CD1c-positive myeloid dendritic cell (primary cell): ENCODE results near the gene WDR41.

Experiments
- DNase-seq: peaks from one replicate; pipeline ENCODE4 v3.0.0-alpha.2; 2016; ENCODE audit errors: extremely low spot score

WDR41 gene

DNA sequence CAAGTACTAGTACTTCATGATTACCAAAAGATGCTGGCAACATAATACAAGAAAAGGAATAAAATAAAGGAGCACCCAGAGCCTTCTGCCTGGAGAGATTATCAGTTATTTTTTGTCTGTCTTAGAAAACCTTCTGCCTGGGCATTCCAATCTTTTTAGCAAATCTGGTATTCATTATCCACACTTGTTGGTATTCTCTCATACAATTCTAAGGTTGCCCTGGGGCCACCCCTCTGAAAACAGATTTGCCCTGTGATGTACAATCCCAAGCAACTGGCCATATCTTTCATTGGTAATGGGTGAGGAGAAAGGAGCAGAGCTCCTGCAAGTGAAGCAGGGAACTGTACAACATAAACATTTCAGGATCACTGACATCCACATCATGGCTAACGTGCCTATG is 47.8 kb downstream of the WDR41 start:
- no peak for DNase-seq

DNA sequence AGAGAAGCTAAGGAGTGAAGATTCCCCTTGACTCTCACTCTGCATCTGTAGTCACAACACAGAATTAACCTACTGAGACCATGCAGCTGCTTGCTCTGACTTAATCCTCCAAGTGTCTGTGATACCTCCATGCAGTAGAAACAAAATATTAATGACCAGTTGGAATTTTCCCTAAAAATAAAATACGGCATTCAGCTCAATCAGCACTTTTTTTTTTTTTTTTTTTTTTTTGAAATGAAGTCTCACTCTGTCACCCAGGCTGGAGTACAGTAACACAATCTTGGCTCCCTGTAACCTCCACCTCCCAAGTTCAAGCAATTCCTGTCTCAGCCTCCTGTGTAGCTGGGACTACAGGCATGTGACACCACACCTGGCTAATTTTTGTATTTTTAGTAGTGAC is 48.4 kb downstream of the WDR41 start:
- DNase-seq, result no peak

DNA sequence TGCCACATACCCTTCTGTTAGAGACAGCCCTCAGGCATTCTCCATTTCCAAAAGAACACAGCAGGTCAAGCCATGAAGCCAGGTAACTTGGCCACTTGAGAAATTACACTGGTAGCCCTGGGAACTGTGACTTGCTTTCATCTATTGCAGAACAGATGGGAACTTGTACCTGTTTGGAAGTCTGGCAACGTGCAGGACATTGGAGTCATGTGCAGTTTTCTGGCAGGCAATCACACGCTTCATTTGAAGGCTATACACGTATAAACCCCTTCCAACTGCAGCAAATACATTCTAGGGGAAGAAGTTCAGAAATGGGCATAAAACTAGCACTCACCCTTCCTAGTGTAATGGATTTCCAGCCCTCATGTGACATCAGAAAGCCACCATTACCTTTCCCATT is 54.0 kb downstream of the WDR41 start:
- no peak for DNase-seq

DNA sequence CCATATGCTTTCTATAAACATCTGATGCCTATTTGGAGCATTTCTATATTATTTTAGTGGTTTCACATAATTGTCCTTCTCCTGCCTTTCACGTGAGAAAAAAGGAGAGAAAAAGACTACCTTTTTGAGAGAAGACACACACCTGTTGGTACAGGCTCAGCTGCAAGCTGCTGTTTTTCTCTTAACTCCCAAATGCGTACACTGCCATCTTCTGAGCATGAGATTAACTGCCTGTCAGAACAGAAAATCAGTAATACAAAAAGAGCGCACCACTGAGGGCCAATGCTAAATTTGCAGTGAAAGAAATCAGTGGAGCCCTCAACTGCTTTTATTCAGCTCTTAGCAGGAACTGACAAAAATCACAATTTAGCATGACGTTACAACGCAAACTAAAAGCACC is 54.9 kb downstream of the WDR41 start:
- DNase-seq, result no peak

DNA sequence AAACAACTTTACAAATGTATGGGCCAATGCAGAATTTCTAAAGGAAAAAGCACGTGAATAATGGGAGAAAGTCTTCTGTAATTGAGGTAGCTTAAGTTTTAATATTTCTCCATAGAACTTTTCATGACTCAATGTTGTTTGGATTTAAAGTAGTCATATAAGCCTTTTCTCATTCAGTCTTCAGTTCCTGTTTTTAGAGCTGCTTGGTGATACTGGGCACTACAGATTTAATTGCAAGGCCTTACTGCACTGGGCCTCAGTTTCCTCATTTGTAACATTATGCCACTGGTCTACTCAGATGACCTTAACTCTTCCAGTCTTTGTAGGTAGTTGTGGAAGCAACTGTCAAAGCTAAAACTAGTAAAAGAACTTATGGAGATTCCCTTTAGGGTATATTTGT is 60.4 kb downstream of the WDR41 start:
- no peak for DNase-seq

DNA sequence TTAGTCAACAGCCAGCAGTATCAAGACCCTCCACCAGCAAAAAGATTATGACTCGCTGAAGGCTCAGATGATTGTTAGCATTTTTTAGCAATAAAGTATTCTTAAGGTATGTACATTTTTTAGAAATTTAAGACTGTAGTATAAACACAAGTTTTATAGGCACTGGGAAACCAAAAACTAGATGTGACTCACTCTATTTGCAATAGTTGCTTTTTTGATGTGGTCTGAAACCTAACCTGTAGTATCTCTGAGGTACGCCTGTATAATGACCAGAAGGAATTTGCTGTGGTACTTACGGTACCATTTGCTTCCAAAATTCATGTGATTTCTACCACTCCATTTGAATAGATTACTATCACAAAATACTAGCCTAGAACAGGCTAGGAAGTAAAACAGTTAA is 60.8 kb downstream of the WDR41 start:
- no peak for DNase-seq

DNA sequence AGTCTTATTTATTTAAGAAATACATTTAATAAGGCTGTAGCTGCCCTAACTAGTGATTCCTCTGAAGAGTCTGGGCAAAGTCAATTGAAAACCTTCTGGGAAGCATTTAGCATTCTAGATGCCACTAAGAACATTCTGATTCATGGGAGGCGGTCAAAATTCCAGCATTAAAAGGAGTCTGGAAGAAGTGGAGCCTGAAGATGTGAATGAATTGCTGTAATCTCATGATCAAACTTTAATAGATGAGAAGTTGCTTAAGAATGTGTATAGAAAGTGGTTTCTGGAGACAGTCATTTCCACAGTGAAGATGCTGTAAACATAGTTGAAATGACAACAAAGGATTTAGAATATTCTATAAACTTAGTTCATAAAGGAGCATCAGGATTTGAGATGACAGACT is 61.4 kb downstream of the WDR41 start:
- no peak for DNase-seq

DNA sequence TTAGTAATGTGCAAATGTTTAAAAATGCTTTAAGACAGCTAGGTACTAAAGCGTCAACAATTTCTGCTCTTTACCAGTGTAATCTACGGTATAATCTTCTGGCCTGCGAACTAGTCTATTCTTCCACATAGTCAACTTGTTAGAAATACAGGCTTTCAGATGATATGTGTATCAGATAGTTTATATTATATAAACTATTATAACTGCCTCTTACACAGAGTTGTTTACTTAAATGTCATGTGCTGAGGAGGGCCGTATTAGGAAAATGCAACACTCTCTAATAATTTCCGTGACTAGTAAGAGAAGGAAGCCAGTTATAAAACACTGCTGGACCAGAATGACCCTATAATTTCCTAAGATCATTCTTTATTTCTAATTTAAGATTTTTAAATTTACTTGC is 63.6 kb downstream of the WDR41 start:
- DNase-seq, result no peak

DNA sequence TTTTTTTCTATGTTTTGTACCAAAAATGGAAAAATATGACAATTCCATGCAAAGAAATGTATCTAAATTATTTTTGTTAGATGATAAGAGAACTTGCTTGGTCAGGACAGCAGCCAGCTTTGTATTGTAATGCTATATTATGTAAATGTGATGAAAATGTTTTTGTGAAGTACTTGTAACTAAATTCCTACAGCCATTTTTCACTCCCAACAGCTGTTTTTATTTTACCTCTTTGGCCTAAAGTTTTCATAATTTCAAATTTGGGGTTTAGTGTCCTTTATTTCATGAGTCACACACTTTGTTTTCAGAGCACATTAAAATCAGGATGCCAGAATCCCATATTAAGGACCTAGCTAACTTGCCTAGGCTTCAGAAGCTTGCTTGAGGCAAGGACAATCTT is 64.1 kb downstream of the WDR41 start:
- DNase-seq, result no peak

DNA sequence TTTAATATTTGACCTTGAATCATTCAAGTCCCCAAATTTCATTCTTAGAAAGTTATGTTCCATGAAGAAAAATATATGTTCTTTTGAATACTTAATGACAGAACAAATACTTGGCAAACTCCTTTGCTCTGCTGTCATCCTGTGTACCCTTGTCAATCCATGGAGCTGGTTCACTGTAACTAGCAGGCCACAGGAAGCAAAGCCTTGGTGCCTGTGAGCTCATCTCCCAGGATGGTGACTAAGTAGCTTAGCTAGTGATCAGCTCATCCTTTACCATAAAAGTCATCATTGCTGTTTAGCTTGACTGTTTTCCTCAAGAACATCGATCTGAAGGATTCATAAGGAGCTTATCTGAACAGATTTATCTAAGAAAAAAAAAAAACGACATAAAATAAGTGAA is 65.4 kb downstream of the WDR41 start:
- no peak for DNase-seq

DNA sequence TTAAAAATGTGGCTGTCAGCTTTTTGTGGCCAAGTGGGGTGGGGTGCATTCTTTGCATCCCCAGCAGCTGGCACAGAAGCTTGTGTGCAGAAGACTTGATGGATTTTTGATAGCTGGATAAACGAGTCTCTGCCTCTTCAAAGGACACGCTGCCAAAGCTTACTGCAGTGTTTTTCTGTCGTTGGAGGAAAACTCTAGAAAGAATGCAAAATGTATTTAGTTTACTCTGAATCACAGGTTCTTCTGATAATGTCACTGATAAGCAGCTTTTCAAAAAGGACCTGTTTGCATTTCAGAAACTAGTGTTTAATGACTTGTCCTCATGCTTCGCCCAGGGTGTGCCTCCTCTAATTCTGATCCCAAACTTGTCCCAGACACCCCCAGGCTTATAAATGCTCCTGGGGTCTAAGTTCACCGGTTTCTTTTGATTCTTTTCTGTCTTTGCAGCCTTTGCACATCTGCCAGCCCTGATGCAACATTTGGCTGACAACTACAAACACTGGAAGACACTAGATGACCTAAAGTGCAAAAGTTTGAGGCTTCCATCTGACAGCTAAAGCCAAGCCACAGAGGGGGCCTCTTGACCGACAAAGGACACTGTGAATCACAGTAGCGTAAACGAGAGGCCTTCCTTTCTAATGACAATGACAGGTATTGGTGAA is 66.0 kb downstream of the WDR41 start:
- no peak for DNase-seq

DNA sequence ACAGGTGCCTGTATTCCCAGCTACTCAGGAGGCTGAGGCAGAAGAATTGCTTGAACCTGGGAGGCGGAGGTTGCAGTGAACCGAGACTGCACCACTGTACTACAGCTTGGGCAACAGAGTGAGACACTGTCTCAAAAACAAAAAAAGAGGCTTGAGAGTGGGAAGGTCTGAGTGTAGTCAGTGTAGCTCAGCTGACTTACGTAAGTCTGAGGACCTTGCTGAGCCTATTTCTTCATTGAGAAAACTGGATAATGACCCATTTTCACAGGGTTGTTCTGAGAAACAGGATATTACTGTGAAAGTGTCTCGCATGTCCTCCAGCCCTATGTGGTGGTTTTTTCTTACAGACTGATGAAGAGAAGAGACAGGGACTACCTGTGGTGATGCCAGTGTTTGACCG is 66.7 kb downstream of the WDR41 start:
- no peak for DNase-seq

DNA sequence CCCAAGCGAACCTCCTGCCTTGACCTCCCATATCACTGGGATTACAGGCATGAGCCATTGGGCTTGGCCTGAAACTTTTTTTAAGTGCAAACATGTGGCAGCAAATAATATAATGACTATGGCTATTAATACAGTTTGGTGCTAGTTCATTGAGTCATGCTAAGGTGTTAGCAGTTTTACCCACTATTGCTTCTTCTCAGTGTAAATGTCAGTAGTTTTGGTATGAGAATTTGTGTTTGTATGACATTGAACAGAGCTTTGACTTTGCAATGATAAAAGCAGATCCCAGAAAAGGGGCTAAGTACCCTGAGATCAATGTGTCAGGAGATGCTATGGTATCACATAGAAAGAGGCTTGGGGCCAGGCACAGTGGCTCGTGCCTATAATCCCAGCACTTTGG is 67.2 kb downstream of the WDR41 start:
- no peak for DNase-seq

DNA sequence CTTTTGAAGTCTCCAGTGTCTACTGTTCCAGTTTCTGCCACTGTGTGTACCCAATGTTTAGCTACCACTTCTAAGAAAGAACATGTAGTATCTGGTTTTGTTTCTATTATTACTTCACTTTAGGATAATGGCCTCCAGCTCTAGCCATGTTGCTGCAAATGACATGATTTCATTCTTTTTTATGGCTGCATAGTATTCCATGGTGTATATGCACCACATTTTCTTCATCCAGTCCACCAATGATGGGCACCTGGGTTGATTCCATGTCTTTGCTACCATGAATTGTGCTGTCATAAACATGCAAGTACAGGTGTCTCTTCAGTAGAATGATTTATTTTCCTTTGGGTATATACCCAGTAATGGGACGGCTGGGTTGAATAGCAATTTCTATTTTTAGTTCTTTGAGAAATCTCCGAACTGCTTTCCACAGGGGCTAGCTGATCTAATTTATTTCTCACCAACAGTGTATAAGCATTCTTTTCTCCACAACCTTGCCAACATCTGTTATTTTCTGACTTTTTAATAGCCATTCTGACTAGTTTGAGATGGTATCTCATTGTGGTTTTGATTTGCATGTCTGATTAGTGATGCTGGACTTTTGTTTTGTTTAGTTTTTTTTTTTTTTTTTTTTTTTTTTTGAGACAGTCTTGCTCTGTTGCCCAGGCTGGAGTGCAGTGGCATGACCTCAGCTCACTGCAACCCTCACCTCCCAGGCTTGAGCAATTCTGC is 68.9 kb downstream of the WDR41 start:
- DNase-seq, result no peak

DNA sequence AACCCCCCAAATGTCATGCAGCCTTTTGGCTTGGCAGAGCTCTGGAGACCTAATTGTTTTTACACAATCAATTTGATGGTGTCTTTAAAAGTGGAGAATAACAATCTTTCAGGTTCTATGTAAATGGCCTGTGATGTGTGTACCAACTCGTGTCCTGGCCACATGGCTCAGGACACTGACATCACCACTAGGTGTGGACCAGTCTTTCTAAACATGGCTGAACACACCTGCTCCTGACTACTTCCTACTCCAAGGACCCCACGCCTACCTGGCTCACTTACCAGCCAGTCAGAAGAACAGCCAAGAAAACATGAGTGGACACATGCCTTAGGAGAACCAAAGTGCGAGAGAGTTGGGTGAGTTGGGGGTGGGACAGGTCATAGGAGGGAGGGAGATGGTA is 71.2 kb downstream of the WDR41 start:
- DNase-seq, result no peak

DNA sequence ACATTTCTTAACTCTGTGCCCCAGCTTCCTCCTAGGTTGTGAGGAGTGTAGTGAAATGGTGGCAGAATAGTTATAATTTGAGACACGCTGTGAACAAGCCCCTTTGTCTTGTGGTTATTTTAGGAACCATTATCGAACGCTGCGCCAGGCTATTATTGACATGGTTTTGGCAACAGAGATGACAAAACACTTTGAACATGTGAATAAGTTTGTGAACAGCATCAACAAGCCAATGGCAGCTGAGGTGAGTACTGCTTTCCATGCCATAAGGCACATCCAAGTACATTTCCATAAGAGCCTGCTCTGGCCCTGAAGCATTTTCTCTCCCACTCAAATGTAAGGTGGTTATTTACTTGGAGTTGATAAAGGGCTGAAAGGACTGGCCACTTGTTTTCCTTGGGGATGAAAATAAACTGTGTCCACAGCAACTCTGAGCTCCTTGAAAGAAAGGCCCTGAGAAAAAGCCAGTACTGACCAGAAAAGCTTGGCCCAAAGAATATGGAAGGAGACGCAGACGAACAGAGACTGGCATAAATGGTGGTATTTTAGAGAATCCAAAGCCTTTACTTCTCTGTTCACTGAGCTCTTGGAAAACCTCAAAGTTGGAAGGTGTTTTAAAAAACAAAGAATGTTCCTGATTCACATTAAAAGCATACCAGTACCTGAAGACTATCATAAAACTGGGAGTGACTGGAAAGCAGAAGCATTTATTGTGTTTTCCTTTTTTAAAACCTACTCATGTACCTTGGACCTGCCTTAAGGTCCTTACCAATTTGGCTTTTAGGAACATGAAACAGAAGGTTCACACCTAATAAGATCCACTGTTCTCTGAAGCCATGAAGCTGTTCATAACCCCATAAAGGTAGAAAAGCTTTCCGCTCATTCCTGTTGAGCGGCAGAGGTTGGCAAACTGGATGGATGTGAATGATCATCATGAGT is 72.2 kb downstream of the WDR41 start:
- no peak for DNase-seq

DNA sequence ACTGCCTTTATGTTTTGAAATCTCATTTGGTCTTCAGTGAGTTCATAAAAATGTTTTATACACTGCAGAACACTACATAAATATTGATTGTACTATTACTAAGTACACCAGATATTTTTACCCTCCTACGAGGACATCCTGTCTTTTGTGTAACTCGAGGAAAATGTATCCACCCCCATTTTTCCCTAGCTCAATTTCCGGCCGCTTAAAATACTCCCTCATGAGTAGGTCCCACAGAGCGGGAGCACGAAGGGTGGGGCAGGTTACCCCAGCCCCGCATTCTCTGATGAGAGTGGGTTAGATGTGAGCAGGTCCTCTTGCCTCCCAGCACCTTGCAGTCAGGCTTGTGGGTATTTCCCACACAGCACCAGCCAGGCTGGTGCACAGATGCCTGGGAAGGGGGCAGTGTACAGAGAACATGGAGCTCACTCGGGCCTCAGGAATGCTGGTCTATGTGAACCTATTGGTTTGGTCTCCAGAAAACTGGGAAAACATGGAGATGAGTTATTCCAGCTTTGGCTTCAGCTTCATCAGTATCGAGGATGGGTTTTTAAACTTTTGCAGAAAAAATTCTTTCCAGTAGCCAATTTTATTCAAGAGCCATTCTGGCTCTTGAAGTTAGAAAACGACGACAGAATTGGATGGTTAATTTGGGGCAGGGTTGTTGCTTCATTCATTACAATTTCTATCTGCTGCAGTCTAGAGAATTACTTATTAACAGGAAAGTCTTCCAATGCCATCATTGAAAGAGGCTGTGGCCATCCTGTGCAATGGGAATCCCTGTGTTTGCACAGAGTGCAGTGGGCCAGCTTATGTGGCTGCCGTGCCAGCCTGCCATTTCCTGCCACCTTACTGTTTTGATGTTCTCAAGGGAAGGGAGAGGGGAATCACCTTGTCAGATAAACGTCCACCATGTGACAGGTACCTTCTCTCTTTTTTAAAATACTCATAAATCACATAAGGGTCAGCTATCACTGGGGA is 73.2 kb downstream of the WDR41 start:
- no peak for DNase-seq

DNA sequence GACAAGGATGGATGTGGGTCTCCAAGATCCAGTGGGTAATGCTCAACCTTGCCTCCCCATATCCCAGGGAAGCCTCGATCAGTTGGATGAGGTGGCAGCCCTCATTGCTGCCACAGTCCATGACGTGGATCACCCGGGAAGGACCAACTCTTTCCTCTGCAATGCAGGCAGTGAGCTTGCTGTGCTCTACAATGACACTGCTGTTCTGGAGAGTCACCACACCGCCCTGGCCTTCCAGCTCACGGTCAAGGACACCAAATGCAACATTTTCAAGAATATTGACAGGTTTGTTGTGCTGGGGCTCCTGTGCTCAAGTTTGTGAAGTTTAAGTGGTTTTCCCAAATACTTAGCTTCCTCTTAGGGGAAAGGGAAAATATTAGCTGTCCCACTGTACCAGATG is 74.0 kb downstream of the WDR41 start:
- no peak for DNase-seq

DNA sequence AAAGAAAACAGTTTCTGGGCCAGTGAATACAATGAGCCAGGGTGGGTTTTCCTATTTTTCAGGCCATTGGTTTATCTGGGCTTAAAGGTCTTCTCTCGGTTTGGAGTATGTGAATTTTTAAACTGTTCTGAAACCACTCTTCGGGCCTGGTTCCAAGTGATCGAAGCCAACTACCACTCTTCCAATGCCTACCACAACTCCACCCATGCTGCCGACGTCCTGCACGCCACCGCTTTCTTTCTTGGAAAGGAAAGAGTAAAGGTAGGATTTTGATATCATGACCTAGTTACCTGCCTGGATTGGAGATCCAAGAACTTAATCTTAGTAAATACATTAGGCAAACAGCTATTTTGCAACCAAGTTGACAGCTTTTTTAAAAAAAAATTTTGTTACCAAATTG is 79.1 kb downstream of the WDR41 start:
- no peak for DNase-seq

DNA sequence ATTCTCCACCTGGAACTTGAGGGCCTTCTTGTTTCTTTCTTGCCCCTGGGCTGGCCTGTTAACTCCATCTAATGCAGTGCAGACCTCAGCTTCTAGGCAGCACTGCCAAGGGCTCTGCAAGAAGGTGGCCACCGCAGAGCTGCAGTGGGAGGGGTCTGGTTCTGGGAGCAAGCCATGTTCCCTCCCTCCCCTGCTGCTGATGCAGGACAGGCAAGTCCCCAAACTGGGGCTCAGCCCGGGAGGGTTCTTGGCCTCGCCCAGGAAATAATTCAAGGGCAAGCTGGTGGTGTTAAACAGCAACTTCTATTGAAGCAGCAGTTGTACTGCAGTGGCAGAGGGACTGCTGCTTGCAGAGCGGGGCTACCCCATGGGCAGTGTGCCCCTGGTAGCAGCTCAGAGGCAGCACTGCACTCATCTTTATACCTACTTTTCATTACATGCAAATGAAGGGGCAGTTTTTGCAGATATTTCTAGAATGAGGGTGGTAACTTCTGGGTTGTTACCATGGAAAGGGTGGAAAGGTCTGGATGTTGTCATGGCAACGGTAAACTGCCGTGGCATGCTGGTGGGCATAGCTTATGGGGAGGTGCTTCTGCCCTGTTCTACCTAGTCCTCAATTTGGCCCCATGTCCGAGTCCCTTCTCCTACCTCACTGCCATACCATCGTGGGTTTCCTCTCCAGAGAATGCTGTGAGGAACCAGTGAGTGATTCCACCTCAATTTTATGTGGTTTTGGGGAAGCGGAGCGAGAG is 82.1 kb downstream of the WDR41 start:
- no peak for DNase-seq

DNA sequence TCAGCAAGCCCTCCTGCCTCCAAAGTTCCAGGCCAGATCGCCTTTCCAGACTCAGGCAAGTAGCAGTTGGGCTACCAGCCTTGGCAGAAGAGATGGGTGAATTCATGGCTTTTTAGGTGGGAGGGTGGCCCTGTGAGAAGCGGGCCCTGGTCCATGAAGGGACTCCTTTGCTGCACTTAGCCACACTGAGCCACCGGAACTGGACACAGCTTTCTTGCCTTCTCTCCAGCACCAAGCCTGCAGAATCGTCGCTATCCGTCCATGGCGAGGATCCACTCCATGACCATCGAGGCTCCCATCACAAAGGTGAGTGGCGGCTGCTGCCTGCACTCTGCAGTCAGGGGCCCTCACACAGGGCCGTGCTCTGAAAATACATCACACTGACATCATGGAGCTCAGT is 85.0 kb downstream of the WDR41 start:
- no peak for DNase-seq
